DMS79 treated with DMSO at 0.1 percent for 48 hours (cell line): Measurements from ENCODE around the gene PREX1.
"Not testable (repeated sequence)": the region's sequence is repeated elsewhere in the genome, so short reads cannot be mapped to it uniquely, and the experiment has no call there.

Experiments used
- DNase-seq: peaks from one replicate; lab custom pipeline; 2025; lab: John Stamatoyannopoulos, UW

PREX1 gene

DNA sequence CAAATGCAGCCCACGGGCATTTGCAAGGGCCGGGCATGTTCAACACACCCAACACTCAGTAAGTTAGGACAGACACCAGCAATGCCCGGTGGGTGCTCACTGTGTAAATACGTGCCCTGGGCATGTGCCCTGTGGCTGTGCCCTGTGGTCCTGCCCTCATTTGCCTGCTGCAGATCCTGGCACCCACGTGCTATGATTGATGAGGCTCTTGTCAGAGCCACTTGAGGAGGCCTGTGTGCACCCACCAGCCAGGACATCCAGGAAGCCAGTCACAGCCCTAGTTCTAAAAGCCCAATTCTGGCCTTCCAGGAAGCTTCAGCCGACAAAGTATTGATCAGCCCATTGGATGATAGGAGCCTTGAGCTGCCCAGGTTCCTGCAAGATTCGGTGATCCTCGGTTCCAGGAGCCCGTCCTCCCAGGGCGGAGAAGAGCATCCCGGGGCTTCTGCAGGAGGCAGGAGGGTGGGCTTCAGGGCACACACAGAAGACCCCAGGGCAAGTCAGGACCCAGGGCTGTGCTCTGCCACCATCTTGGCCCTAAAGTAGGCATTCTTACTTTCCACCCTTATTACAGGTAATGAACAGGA lies 223.9 kb downstream of the PREX1 start:
- no peak for DNase-seq

DNA sequence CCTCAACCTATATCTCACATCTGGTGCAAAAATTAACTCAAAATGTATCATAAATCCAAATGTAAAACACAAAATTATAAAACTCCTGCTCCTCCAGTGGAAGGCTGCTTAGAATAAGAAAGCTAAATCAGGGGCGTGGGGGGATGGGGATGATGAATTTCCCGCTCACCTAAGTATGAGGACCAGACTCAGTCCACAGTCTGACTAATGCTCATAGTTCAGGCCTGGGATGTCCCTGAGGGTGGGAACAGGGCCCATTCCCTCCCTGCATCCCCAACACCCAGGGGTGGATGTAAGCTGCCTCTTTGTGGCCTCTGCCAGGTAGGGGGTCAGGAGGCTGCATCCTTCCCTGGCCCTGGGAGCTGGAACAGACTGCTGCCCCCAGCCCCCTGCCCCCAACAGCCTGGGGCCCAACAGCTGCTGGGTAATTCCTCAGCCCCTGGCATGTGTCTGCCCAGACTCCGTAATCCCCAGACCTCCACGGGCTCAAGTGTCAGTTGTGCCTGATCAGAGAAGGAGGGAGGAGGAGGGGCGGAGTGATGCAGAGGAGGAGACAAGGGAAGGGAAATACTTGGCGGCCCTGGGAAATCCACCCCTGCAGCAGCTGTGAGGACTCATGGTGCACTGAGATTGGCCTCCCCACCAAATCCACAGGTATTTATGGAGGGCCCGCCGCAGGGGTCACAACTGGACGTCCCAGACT lies 224.5 kb downstream of the PREX1 start:
- DNase-seq: no peak

DNA sequence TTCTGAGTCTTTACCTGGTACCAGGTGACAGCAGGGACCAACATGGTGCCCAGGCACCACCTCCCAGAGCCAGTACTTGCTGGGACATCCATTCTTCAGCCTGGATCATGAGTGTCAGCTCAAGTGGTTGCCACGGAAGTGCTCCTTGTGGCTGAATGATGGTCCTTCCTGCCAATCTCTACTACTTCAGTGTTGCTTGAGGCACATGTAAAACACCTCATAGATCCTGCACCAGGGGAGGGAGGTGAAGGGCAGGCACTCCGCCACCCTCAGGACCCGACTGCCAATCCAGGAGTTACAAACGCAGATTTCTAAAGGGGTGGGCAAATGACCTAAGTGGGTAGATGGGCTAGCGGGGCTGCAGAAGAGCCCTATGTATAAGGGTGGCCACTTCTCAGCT lies 226.0 kb downstream of the PREX1 start:
- no peak for DNase-seq

DNA sequence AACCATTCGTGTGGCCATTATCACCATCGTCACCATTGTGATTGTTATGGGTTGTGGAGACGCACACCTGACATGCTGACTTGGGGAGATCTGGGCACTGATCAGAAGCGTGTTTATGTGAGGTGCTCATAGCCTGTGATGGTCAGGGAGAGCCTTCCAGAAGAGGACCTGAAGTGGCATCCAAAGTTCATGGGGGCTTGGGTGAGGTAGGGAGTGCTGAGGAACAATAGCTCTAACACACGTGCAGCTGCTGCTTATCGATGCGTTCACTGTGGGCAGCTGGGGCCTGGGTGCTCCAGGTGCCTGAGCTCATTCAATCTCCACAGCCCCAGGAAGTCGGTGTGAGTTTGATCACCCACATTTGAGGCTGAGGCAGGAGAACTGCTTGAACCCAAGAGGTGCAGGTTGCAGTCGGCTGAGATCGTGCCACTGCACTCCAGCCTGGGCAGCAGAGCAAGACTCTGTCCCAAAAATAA lies 227.3 kb downstream of the PREX1 start:
- no peak for DNase-seq

DNA sequence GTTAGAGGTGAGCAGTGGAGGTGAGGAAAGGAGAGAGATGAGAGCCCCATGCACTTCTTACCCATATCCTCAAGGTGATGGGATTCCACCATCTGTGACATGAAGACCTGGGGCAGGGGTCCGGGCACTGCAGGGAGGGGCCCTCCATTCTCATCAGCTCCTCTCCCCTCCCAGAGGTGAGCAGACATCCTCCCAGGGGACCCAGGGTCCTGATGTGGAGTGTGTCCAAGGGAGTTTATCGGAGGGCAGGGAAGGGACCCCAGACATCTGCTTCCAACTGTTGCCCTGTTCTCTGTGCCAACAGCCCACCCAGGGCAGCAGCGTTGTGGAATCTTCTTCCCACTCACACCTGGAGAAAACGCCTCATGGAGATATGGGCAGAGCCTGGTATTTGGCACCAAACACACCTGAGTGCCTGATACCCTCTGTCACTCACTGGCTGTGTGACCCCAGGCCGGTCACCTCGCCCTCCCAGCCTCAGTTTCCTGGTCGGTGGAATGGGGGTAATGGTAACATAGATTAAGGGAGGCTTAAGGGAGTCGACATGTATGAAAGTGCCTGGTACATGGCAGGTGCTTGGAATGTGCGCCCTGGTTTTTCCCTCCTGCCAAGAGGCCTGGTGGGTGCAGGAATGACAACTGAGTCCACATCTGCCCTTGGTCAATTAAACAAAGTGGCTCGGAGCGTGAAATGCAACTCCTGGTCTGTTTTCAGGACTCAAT lies 227.9 kb downstream of the PREX1 start:
- no peak for DNase-seq

DNA sequence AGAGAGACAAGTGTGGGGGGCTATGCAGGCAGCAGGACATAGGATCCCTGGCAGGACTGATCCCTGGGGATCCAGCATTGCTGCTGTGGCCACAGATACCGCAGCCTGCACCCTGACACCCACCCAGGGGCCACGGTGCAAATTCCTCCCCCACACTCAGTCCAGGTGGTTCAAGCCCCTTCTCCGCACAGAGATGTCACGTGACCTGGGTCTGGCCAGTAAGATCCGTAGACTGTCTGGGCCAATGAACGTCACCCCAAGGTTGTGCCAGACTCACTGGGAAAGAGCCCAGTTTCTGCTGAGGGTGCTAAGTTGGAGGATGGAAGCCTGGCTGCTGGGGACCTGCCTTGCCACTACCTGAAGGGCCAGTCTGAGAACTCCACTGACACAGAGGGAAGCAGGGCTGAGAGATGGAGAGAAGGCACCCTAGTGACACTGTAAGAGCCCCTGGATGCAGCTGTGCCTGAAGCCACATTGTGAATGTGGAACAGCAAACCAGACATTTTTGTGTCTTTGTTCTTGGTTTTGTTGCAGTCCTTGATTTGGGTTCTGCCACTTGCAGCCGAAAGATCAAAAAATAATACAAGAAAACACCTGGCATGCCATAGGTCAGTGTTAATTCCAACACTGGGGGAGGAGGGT lies 228.6 kb downstream of the PREX1 start:
- no peak for DNase-seq

DNA sequence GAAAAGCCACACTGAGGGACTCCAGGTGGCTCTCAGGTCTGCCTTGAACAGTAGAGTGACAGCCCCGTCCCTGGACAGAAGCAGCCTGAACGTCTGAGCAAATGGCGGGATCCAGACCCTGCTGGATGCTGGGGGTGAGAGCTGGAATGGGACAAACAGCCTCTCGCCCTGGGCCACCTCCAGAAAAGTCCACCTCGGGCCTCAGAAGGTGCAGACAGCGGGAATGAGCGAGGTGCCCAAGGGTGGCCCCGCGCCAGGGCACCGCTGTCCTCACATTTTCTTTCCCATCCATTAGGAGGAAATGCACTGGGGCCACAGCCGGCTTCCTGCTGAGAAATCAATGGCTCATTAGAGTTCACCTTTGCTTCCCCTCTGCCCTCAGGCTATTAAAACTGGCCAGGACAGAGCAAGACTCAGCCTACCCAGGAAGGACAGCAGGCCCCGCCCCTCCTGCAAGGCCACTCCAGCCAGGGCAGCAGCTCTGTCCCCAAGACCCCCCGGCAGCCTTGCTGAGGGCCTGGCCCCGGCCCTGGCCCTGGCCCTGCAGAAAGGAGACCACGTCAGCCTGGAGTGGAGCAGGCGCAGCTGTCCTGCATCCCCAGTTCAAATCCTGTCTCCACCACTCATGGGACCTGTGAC lies 229.4 kb downstream of the PREX1 start:
- DNase-seq: not testable (repeated sequence)

DNA sequence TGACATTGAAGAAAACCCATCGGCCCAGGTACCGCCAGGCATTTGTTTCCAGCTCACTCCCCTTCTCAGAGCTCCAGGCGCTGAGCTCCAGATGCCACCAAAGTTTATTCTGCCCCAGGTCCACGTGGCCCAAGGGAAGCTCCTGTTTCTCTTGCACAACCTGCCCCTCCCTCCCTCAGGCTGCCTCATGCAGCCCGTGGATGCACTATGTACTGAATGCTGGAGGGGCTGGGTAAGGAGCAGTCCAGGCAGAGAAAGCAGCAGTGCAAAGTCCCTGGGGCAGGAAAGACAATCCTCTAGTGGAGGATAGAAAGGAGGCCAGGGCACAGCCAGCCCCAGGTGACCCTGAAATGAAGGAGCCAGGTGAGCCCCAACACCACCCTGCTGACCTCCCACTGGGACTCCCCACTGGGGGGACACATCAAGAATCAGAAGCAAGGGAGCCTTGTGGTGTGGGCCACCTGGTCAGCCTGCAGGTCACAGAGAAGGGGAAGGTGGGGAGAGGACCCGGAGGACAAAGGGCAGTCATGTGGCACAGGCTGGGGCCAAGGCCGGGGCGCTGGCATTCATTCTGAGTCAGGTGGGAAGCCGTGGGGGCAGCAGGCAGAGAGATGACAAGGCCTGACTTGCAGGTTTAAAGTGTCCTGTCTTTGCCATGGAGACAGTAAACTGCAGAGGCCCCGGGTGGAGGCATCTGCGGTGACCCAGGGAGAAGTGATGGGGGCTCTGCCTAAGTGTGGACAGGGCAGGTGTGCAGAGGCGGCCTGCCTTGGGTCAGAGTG lies 230.1 kb downstream of the PREX1 start:
- peak; percentile 6 for DNase-seq

DNA sequence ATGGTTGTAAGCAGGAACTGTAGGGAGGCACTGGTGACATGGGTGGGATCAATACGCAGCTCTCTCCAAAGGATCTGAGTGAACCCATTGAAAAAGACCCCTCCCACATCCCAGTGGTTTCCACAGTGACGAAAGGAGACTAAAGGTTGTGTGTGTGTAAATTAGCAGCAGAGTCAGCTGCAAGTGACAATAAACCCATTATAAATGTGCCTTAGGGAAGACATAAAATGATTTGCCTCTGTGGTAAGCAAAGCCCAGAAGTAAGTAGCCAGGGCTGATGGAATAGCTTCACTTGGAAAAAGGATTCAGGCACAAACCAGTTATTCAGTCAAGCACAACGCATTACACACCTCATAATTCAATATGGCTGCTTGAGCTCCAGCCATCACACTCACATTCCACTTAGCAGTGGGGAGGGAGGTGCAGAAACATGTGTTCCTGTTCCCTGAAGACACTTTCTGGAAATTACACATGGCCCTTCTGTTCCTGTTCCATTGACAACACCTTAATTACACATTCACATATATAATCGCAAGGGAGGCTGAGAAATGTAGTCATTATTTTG lies 231.4 kb downstream of the PREX1 start:
- DNase-seq: no peak

DNA sequence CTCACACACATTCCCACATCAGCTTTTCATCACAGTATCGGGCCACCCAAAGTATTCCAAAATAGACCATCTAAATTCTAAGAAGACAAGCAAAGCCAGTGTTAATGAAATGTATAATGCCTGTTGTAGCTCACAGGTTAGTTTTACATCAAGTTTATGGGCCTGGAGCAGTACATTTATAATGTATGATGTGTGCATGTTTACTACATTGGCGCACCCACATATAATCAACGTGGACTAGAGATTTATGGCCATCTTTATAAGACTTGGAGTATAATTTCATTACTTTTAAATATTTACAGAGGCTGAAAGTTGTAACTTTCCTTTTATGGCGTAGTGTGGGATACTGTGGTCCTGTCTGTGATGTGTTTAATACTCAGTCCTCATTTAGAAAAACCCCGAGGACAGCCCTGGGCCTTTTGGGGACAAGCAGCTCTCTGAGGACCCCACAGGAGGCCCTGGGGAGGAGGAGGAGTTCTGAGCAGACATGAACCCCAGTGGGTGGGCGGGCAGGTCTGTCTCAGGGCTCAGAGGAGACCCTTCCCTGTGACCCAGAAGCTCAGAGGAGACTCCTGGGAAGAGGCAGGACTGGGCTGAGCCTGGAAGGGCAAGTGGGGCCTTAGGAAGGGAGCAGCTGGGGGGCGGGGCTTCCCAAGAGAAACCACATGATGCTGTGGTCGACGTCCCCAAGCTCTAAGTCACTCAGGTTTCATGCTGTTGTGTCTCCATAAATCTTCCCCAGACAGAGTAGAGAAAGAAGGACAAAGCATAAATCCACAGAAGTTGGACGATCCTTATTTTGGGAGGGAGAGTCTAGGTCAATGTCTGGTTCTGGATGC lies 232.1 kb downstream of the PREX1 start:
- no peak for DNase-seq

DNA sequence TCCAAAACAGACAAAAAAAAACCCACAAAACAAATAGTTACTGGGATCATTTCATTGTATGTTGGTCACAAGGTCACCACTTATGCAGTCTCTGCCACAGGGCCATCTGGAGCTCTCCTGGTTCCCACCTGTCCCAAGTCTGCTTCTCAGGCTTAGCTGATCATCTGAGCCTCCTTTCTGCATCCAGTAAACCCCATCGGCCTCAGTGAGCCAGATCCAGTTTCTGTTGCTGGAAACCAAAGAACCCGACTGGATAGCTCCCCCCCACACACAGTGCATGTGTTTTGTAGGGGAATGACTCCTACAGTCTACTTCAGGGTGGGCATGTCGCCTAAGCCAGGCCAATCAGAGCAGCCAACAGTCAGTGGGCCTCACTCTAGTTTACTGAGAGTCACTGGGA lies 233.3 kb downstream of the PREX1 start:
- DNase-seq: no peak

DNA sequence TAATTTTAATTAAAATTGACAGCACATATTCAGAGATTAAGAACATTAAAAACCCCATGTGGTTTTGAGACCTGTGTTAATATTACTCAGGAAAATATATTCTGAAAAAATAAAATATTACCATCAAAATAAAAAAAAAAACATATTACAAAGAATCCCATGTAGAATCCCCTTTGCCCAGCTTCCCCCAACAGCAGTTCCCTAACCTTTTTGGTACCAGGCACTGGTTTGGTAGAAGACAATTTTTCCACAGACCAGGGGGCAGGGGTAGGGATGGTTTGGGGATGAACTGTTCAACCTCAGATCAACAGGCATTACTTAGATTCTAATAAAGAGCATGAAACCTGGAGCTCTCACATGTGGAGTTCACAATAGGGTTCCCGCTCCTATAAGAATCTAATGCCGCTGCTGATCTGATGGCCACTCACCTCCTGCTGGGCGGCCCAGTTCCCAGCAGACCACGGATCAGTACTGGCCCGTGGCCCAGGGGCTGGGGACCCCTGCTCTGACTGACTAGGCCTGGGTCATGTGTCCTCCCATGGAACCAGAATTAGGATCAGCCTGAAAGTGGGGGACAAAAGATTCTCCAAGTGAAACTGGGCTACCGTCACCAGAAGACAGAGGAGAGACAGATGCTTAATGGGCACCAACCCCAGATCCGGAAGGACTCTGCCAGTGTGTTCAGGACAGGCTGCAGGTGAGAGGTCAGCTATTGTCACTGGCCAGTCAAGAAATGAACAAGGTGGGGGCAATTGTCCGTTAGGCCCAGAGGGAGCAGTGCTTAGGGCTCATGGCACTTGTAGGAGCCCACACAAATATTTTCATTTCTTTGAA lies 235.5 kb downstream of the PREX1 start:
- no peak for DNase-seq

DNA sequence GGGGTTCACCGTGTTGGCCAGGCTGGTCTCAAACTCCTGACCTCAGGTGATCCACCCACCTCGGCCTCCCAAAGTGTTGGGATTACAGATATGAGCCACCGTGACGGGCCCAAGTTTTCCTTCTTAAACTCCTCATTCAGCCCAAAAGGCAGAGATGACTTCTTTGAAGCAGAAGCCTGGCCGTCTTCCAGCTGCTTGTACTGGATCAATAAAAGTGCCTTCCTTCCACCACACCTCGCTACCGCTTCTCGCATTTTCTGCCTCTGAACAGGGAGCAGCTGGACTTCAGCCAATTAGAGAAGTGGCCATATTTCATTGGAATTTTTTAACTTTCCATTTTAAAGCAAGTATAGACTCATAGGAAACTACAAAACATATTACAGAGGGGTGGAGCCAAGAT lies 241.1 kb downstream of the PREX1 start:
- peak; percentile 69 for DNase-seq

DNA sequence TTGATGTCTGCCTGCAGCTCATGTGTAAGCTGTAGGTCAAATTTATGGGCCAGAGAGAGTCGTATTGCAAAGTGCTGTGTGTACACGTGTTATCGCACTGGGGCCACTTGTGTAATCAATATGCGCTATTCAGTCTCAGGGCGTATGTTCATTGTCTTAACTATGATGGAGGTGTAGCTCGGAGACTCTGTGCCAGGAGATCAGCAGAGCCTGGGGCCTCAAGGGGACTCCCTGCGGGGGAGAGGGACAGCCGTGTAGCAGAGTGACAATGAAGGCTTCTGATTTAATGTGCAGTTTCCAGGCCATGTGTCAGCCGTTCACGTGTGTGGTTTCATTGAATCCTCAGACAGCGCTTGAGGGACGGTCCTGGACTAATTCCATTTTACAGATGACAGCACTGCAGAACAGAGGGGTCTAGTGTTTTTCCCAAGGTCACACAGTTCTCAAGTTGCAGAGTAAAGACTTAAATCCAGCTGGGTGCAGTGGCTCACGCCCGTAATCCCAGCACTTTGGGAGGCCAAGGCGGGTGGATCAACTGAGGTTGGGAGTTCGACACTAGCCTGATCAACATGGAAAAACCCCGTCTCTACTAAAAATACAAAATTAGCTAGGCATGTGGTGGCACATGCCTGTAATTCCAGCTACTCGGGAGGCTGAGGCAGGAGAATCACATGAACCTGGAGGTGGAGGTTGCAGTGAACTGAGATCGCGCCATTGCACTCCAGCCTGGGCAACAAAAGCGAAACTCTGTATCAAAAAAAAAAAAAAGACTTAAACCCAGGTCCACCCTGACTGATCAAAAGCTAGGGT lies 242.5 kb downstream of the PREX1 start:
- DNase-seq: no peak

DNA sequence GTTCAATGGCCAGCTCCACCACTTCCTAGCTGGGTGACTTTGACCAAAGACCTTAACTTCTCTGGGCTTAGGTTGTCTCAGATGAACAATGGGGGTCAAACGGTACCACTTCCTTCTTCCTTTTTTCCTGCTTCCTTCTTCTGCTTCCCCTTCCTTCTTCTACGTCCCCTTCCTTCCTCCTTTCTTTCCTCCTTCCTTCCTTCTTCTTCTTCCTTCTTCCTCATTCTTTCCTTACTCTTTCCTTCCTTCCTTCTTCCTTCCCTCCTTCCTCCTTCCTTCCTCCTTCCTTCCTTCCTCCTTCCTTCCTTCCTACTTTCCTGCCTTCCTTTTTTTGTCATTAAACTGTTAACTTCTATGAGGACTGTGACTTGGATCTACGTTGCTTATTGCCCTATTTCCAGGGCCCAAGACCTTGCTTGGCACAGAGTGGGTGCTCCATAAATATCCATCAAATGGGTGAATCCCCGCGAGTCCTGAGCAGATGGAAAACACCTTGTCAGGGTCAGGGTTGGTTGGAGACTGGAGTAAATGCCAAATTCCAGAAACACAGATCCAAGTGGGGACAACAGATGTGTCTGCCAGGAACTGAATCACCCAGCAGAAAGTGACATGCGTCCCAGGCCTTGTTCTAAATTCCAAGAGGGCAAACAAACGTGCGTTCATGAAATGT lies 243.3 kb downstream of the PREX1 start:
- peak; percentile 54 for DNase-seq

DNA sequence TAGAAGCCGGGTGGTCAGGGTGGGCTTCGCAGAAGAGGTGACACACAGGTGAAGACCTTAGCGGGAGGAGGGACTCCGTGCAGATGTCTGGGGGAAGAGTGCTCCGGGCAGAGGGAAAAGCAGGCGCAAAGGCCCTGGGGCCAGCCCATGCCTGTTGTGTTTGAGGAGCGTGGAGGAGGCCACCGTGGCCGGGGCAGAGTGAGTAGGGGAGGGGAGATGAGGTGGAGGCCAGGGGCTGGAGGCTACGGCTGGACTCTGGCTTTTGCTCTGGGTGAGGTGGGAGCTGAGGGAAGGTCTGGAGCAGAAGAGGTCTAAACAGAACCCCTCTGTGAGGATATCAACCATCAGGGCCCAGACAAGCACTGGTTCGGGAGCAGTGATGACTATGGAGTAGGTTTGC lies 244.0 kb downstream of the PREX1 start:
- no peak for DNase-seq

DNA sequence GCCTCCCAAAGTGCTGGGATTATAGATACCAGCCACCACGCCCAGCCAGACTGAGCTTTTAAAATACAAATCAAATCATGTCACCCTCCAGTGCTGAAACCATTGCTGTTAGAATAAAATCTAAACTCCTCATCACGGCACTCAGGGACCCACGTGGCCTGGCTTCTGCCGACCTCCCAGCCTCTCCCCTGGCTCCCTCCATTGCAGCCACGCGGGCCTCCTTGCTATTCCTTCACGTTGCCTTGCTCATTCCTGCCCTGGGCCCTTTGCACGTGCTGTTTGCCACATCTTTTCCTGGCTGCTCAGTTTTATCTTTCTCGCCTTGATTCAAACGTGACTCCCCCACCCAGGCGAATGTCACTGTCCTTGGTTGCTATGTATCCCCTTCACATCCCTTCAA lies 244.6 kb downstream of the PREX1 start:
- DNase-seq: no peak

DNA sequence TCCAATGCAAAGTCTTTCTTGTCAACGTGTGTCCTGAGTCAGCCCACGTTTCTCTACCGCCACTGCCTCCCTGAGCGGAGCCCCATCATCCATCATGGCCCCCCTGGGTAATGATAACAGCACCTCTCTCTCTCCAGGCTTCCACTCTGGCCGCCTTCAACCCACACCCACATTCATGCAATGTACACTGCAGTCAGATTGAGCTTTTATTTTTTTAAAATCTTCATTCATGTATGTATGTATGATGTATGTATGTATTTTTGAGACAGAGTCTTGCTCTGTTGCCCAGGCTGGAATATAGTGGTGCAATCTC lies 245.2 kb downstream of the PREX1 start:
- DNase-seq: no peak
